Nephron (organoid): ENCODE results near the gene RAB44.

ENCODE experiments used
- H3K27ac Mint-ChIP-seq, 3 experiments: 2 replicates each; pipeline ENCODE4 v1.8.0; 2020; ENCODE audit warnings: mixed read lengths in 3 of 3, mild to moderate bottlenecking in 2 of 3, moderate library complexity in 1 of 3
- H3K27me3 Mint-ChIP-seq: 2 replicates; pipeline ENCODE4 v1.8.0; 2021; ENCODE audit warnings: low read depth, mild to moderate bottlenecking, moderate library complexity, mixed read lengths
- H3K36me3 Mint-ChIP-seq: 2 replicates; pipeline ENCODE4 v1.8.0; 2020; ENCODE audit warnings: low read depth, mixed read lengths
- H3K4me1 Mint-ChIP-seq: 2 replicates; pipeline ENCODE4 v1.8.0; 2020; ENCODE audit warnings: mixed read lengths
- H3K4me3 Mint-ChIP-seq, 3 experiments: 2 replicates each; pipeline ENCODE4 v1.8.0; 2020; ENCODE audit warnings: mild to moderate bottlenecking in 3 of 3, mixed read lengths in 3 of 3, moderate library complexity in 2 of 3
- H3K9me3 Mint-ChIP-seq: 2 replicates; pipeline ENCODE4 v1.8.0; 2020; ENCODE audit warnings: mixed read lengths
- TF ChIP-seq, protein P1 (sequence below), 3 experiments: fragments of 200-600 bp; sonication (generic); IDR thresholded peaks; one replicate each; pipeline ENCODE4 v1.5.0; 2021; ENCODE audit warnings: antibody characterized with exemption in 3 of 3; ENCODE audit not compliant: unreplicated experiment in 3 of 3

The RAB44 gene

DNA sequence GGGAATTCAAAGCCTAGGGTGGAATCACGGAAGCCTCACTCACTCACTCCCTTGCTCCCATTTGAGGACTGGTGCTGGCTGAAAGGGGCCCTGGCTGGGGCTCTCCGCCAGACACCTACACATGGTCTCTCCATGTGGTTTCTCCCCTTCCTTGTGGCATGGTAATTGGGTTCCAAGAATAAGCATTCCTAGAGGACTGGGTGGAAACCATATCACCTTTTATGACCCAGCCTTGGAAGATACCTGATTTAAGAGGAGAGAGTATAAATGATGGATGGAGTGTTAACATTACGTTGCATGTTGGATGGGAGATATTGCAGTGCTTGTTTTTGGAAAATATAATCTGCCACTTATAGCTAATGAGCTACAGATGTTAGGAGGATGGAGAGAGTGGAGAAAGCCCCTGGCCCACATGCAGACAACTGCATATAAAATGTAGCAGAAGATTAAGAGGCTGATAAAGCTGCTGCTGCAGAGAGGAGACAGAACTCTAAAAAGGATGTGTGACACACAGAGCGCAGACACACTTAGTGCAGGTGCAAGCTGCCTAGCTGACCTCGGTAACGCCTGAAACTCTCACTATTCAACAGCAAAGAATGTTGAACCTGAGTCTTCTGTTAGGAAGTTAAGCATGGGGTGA lies 42.4 kb upstream of the RAB44 start:
- Mint-ChIP-seq H3K9me3 (no peaks in the 10 kb centered on the region), H3K36me3 (no peaks in the 10 kb centered on the region), H3K4me1 (peaks cover 25% of the 10 kb centered on the region), H3K27me3 (peaks cover 11% of the 10 kb centered on the region), H3K27ac (peak overlapping the region in 2 of 3 experiments; percentile 0 to 8), H3K4me3 (peak overlapping the region in 1 of 3 experiments; percentile 2)
- TF ChIP-seq, protein P1, sequence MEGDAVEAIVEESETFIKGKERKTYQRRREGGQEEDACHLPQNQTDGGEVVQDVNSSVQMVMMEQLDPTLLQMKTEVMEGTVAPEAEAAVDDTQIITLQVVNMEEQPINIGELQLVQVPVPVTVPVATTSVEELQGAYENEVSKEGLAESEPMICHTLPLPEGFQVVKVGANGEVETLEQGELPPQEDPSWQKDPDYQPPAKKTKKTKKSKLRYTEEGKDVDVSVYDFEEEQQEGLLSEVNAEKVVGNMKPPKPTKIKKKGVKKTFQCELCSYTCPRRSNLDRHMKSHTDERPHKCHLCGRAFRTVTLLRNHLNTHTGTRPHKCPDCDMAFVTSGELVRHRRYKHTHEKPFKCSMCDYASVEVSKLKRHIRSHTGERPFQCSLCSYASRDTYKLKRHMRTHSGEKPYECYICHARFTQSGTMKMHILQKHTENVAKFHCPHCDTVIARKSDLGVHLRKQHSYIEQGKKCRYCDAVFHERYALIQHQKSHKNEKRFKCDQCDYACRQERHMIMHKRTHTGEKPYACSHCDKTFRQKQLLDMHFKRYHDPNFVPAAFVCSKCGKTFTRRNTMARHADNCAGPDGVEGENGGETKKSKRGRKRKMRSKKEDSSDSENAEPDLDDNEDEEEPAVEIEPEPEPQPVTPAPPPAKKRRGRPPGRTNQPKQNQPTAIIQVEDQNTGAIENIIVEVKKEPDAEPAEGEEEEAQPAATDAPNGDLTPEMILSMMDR (IDR thresholded peaks at IDR 0.05; ENCODE audit: unreplicated experiment in 3 of 3): no peak

DNA sequence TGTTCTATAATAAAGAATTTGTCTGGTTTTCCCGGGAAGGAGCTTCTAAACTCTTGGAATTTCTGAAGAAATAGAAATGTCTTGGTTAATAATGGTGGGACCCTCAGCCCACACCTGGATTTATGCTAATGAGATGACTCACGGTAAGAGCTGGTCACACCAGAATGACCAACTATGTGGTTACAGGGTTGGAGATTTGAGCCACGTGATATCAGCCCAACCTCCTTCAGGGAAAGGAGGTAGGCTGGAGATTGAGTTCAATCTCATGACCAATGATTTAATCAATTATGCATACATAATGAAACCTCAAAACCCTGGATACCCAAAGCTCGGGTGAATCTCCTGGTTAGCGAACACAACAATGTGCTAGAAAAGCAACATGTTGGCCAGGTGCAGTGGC lies 41.2 kb upstream of the RAB44 start:
- Mint-ChIP-seq H3K27me3 (peaks cover 11% of the 10 kb centered on the region), H3K9me3 (no peaks in the 10 kb centered on the region), H3K4me1 (peaks cover 25% of the 10 kb centered on the region), H3K4me3 (no peak overlapping the region), H3K27ac (no peak overlapping the region), H3K36me3 (no peaks in the 10 kb centered on the region)
- TF ChIP-seq, protein P1 (IDR thresholded peaks at IDR 0.05; ENCODE audit: unreplicated experiment in 3 of 3): no peak

DNA sequence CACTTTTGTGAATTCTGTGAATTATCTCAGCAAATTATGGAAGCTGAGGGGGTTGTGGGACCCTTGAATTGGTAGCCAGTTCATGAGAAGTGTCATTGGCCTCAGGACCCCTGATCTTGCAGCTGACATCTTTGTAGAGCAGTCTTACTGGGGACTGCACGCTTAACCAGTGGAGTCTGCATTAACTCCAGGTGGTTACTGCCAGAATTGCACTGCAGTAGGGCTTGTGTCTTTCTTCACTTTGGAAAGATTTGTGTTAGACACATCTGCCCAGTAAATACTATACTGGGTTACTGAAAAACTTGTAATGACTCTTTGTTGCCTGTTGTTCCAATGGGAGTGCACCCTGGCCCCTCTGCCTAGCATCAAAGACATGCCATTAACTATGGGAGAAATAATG lies 40.4 kb upstream of the RAB44 start:
- H3K36me3 Mint-ChIP-seq: no peaks in the 10 kb centered on the region
- TF ChIP-seq, protein P1 (IDR thresholded peaks at IDR 0.05; ENCODE audit: unreplicated experiment in 3 of 3): peak in 1 of 3 experiments; percentile 20

DNA sequence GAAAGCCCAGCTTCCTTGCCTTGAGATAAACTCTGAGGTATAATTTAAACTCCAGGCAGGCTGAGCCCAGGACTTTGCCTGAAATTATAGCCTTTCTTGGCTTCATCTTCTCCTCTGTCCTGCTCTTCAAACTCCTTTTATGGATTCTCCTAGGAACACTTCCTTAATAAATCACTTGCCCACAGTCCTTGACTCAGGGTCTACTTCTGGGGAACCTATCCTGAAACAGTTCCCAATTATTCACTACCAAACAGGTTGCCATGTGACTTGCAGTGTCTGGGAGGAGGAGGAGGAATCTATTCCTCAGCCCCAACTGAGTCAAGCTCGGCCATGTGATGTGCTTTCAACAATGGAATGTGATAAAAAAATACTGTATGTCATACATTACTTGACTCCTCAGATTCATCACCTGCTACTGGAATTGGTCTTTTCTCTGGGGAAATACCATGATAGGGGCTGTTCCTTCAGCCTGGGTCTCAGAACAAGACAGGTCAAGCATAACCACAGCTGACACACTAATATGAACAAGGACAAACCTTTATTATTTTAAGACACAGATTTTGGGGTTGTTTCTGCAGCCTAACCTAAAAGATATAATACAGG lies 39.6 kb upstream of the RAB44 start:
- Mint-ChIP-seq H3K9me3 (no peaks in the 10 kb centered on the region), H3K27ac (no peak overlapping the region), H3K4me1 (peaks cover 31% of the 10 kb centered on the region), H3K27me3 (peaks cover 6% of the 10 kb centered on the region), H3K36me3 (no peaks in the 10 kb centered on the region), H3K4me3 (no peak overlapping the region)
- TF ChIP-seq, protein P1 (IDR thresholded peaks at IDR 0.05; ENCODE audit: unreplicated experiment in 3 of 3): no peak

More for the DNA sequence above, 40.4 kb upstream of the RAB44 start:
- H3K9me3 Mint-ChIP-seq: no peaks in the 10 kb centered on the region
- H3K4me1 Mint-ChIP-seq: peaks cover 25% of the 10 kb centered on the region
- no peak overlapping the region for H3K4me3 Mint-ChIP-seq
- no peak overlapping the region for H3K27ac Mint-ChIP-seq
- peaks cover 7% of the 10 kb centered on the region for H3K27me3 Mint-ChIP-seq

DNA sequence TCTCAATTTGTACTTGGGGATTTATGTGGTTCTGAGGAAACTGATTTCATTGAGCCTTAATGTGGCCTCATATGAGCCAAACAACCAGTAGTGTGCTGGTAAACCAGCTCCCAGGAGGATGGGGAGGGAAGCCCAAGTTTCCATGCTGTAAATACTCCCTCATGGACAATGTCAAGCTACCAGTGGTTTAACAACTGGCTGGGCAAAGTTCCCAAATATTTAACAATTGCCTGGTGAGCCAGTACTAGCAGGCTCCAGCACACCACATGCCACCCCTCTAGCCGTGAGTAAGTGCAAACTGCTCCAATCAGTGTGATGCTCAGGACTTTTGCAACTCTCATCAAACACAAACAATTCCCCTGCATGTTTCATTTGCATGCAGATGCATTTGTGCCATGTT lies 38.4 kb upstream of the RAB44 start:
- Mint-ChIP-seq H3K4me1 (peaks cover 36% of the 10 kb centered on the region), H3K36me3 (no peaks in the 10 kb centered on the region), H3K9me3 (no peaks in the 10 kb centered on the region), H3K4me3 (no peak overlapping the region), H3K27ac (no peak overlapping the region), H3K27me3 (peaks cover 10% of the 10 kb centered on the region)
- TF ChIP-seq, protein P1 (IDR thresholded peaks at IDR 0.05; ENCODE audit: unreplicated experiment in 3 of 3): no peak
